CD1c-positive myeloid dendritic cell (primary cell): ENCODE data around the gene HNF4A.

Experiments
- DNase-seq: peaks from one replicate; pipeline ENCODE4 v3.0.0-alpha.2; 2016; ENCODE audit errors: extremely low spot score

HNF4A gene

GRCh38 chr20:44392088-44392775 lies 36.7 kb downstream of the HNF4A start:
- no peak for DNase-seq

GRCh38 chr20:44392776-44393607 lies 37.5 kb downstream of the HNF4A start:
- no peak for DNase-seq

GRCh38 chr20:44393608-44394451 lies 38.3 kb downstream of the HNF4A start:
- no peak for DNase-seq

- DNase-seq = no peak
These were observed 38.9 kb downstream of the HNF4A start for GRCh38 chr20:44394452-44394701.

GRCh38 chr20:44394702-44395460 lies 39.4 kb downstream of the HNF4A start:
- DNase-seq = no peak

GRCh38 chr20:44395461-44396340 lies 40.2 kb downstream of the HNF4A start:
- no peak for DNase-seq

GRCh38 chr20:44396369-44397130 lies 41.1 kb downstream of the HNF4A start:
- no peak for DNase-seq

GRCh38 chr20:44398335-44398734 lies 42.8 kb downstream of the HNF4A start:
- no peak for DNase-seq

- DNase-seq = no peak
These were observed 43.9 kb downstream of the HNF4A start for GRCh38 chr20:44399446-44399845.

- DNase-seq = no peak
These were observed 45.1 kb downstream of the HNF4A start for GRCh38 chr20:44400671-44400969.

GRCh38 chr20:44400970-44401769 lies 45.7 kb downstream of the HNF4A start:
- DNase-seq = no peak

- no peak for DNase-seq
These were observed 46.4 kb downstream of the HNF4A start for GRCh38 chr20:44401770-44402390.

GRCh38 chr20:44402391-44403193 lies 47.1 kb downstream of the HNF4A start:
- no peak for DNase-seq

GRCh38 chr20:44403194-44404112 lies 48.0 kb downstream of the HNF4A start:
- no peak for DNase-seq

- no peak for DNase-seq
These were observed 49.0 kb downstream of the HNF4A start for GRCh38 chr20:44404204-44405181.

GRCh38 chr20:44405257-44405656 lies 49.8 kb downstream of the HNF4A start:
- no peak for DNase-seq
